HG02642 (cell line): ENCODE data around the gene TBCCD1.
"Not testable (repeated sequence)": the region's sequence is repeated elsewhere in the genome, so short reads cannot be mapped to it uniquely, and the experiment has no call there.

Experiments
- ATAC-seq: cut with Tn5 transposase; IDR thresholded peaks from one replicate; pipeline ENCODE4 v1.9.1; 2021; ENCODE audit warnings: mild to moderate bottlenecking; ENCODE audit not compliant: unreplicated experiment, poor library complexity

TBCCD1 gene

DNA sequence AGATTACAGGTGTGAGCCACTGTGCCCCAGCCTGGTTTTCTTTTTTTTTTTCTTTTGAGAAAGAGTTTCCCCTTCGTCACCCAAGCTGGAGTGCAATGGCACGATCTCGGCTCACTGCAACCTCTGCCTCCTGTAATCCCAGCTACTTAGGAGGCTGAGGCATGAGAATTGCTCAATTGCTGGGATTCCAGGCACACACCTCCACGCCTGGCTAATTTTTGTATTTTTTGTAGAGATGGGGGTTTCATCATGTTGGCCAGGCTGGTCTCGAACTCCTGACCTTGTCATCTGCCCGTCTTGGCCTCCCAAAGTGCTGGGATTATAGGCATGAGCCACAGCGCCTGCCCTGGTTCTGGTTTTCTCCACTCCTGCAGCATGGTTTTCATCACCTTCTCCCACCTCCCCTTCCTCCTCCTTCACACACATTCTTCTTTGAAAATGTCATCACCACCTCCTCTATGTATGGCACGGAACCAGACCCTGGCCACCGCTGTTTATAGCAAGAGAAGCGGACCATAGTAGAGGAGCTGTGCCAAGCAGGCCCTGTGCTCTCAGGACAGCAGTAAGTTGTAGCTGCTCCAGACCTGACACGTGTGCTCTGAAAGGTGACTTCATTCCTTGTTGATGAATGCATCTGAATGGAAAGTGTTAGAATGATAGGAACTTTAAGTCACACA lies 31.1 kb upstream of the TBCCD1 start:
- ATAC-seq, result no peak

DNA sequence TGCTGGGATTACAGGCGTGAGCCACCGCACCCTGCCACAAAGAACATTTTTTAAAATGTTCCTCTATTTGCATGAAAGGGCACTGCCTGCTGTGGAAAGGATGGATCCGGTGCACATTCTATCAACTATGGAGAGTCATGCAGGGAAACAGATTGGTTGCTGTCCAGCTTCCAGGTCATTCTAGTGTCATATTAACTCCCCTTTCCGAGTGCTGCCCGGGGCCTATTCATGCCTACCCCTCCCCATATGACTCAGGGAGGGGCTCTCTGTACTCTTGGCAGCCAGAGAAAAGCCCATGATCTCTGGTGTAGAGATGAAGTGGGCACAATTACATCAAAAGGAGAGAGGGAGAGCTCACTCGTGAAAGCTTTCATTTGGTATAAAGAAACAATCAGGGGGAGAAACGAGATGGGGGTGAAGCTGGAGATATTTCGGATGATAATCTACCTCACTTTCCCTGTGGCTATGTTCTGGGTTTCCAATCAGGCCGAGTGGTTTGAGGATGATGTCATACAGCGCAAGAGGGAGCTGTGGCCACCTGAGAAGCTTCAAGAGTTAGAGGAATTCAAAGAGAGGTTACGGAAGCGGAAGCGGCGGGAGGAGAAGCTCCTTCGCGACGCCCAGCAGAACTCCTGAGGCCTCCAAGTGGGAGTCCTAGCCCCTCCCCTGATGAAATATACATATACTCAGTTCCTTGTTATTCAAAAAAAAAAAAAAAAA lies 29.6 kb upstream of the TBCCD1 start:
- no peak for ATAC-seq

DNA sequence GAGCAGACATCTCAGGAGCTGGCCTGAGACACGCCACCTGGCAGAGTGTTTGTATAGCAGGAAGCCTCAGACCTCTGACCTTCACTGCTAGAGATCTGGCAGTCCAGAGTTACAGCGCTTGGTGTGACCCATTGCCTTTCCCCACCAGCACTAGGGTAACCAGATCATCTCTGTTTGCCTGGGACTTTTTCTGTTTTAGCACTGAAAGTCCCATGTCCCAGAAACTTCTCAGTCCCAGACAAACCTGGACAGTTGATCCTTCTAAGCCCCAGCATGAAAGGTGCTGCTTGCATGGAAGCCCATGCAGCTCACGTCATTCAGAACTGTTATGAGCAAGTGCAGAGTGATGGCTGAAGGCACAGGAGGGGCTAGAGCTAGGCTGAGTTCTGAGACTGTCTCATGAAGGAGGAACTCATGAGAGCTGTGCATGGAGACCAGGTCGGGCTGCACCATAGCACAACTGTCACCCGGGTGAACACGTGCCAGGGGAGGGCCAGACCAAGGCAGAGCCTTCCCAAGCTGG lies 27.5 kb upstream of the TBCCD1 start:
- no peak for ATAC-seq

DNA sequence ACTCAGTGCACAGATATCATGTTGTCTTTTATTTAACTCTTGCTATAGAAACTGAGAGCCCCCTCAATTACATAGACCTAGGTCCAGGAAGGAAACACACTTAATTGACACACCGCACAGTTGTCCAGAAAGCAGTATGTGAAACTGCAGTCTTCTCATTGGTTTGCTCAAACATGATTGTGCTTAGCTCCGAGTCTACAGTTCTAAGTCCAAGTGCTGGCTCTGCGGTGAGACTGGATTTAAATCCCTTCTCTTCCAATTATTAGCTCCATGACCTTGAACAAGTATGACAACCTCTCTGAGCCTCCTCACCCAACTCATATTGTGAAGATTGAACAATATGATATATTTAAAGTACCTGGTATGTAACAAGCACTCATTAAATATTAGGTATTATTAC lies 26.7 kb upstream of the TBCCD1 start:
- no peak for ATAC-seq

DNA sequence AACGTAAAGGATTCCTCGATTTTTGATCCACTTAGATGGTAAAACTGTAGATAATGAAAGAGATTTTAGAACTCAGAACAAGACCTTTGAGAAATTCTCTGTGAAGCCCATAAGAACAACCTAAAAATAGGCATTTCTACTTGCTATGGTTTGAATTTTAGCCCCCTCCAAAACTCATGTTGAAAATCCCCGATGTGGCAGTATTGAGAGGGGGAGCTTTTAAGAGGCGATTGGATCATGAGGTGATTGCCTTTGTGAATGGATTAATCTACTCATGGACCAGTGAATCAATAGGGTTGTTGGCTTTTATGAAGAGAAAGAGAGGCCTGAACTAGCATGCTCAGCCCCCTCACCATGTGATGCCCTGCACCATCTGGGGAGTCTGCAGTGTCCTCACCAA lies 25.5 kb upstream of the TBCCD1 start:
- no peak for ATAC-seq

DNA sequence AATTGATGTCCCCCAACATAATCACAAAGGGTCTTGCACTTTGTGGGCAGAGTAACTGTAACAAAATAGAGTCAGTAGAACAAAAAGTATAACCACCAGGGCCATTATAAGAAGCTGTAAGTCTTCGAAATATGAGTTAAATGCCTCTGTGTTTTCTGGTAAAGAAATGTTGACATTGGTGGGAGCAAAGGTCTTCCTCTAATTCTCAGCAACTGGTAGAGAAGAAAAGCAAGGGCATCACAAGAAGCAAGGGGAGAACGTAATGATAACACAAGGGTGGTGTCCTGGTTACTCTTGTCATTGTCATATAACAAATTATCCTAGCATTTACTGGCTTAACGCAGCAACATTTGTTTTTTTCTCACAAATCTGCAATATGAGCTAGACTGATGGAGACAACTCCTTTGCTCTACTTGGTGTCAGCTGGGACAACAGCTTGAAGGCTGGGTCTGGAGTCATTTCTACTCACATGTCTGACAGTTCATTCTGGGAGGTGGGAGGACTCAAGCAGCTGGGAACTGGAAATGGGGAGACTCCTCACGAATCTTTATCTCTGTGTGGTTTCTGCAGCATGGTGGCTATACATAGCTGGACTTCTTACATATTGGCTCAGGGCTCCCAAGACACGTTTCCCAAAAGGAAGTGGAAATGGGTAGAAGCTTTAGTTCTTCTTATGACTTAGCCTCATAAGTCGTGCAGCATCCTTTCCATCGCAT lies 23.6 kb upstream of the TBCCD1 start:
- no peak for ATAC-seq

DNA sequence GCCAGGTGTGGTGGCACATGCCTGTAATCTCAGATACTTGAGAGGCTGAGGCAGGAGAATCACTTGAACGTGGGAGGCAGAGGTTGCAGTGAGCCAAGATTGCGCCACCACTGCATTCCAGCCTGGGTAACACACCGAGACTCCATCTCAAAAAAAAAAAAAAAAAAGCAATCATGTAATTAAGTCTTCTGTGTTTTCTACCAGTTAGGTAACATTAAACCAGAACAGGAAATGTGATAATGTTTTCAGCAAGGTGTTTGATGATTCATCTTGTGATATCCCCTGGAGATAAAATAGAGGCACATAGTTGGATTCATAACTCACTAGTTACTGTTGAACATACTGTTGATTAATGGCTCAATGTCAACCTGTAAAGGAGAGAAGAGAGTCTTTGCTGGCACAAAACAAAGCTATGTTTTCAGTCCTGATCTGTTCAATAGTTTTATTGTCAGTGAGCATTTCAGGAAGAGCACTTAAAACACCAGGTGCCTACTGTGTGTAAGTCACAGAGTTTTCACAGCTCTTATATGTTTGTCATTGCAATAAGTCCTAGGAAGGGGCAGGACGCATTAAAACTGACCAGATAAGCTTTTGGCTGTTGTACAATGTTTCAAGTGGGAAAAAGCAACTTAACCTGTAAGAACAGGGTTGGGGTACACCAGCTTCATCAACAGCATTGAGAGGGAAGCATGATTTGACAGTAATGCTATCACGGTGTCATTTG lies 22.9 kb upstream of the TBCCD1 start:
- ATAC-seq, result no peak

DNA sequence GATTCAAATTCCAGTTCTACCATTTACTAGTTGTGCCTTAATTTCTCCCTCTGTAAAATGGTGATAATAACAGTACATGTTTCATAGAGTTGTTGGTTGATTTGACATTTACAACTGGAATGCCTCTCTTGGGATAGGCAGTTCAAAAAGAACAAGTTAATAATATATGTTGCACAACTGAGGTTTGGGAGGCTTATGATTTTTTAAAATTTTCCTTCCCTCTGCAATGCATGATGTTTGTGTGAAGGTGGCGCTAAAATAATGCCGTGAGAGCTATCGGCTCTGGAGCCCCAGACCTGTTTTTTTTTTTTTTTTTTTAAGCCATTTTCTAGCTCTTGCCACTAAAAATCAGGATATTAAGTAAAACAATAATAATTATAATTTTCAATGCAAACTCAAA lies 22.0 kb upstream of the TBCCD1 start:
- ATAC-seq, result no peak

GRCh38 chr3:186588632-186589031 lies 21.5 kb upstream of the TBCCD1 start:
- no peak for ATAC-seq

DNA sequence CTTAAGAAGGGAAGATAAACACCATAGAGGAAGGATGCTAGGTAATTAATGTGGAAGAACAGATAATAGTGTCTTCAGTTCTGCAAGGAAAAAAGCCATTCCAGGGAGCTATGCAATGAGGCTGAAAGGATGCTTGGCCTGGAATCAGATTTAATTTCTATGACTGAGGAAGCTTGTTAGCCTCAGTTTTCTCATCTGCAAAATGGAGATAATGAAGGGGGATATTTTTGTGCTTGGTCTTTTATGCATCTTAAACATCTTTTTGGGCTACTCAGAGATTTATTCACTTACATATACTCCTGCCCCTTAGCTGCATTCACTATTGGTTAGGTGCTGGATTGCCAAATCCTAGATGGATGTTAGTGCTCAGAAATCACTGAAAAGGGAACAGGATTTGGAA lies 20.0 kb upstream of the TBCCD1 start:
- ATAC-seq, result no peak

- not testable (repeated sequence) for ATAC-seq
Observed at GRCh38 chr3:186586245-186586644, 19.1 kb upstream of the TBCCD1 start.

DNA sequence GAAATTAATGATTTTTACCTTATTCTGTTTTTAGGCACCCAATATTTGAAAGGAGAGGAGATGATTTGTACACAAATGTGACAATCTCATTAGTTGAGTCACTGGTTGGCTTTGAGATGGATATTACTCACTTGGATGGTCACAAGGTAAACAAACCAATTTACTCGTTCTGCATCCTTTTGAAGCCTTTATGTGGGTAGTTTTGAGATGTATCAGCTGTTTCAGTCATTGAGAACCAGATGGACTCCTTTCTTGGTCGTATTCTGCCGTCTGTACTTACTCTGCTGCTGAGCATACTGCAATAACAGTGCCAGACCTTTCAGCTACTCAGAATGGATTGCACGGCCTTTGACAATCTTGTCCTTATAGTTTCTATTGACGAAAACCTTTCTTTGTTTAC lies 16.7 kb upstream of the TBCCD1 start:
- no peak for ATAC-seq

- no peak for ATAC-seq
Observed at GRCh38 chr3:186582541-186582940, 15.4 kb upstream of the TBCCD1 start.

DNA sequence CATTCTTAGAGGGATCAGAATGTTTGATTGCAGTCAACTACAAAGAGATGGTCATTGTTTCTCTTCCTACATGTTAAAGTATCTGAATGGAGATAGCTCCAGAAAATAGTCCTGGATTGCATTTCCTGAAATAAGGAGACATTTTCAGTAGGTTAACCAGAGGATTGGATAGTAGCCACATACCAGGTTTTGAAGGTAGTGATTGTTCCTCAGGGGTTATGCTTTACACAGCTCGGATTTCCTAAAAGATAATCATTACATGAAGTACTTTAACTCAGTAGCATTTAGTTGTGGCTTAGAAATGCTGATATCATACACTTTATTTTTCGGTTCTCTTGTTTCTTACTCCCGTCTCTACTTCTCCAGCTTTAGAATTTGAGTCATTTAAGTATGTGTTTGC lies 13.6 kb upstream of the TBCCD1 start:
- no peak for ATAC-seq

DNA sequence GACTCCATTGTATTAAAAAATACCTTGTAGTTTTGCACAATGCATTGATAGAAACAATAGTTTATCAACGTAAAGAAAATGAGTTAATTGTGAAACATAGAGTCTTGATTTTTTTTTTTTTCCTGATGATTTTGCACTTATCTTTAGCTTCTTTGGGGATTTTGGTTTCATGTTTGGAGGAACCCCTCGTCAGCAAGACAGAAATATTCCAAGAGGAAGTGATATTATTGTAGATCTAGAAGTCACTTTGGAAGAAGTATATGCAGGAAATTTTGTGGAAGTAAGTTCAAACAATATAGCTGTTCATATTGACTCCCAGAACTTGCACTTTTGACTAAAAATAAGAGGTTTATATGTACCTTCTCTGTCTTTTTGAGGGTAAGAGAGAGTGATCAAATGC lies 10.4 kb upstream of the TBCCD1 start:
- ATAC-seq, result no peak

GRCh38 chr3:186571644-186572013 lies 4.5 kb upstream of the TBCCD1 start:
- ATAC-seq, result no peak

- ATAC-seq, result no peak
Observed at GRCh38 chr3:186570941-186571643, 4.0 kb upstream of the TBCCD1 start.

DNA sequence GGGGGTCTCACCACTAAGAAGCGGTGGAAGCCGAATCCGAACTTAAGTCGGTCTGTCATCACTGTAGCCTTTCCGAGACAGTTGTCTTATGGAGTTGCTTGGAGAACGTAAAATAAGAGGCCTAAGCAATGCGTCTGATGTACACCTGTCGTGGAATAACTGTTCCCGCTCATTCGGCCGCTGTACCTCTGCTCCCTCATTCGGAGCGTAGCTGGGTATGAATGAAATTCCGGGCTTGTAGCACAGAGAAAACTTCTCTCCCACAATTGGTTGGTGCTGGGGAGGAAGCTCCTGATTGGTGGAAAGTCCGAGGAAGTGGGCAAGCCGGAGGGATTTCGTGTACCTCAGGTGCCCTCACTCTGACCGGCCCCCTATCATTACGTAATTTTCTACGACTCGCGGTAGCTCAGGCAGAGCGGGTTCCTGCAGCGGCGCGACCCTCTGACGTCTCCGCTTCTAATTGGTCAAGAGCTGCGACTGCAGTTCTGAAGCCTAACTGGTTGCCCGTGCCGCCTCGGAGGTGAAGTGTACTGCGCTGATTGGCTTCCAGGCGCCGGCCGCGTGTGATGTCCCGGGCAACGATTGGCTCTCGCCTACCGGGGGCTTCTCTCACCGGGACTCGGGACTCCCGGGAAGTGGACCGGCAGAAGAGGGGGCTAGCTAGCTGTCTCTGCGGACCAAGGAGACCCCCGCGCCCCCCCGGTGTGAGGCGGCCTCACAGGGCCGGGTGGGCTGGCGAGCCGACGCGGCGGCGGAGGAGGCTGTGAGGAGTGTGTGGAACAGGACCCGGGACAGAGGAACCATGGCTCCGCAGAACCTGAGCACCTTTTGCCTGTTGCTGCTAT lies 3.2 kb upstream of the TBCCD1 start, which contains the start of gene DNAJB11:
Gene DNAJB11, plus strand, starts transcription at position 625 of the 845 bp plus-strand sequence. Its CDS starts 178 bp downstream, at position 803.
- ATAC-seq, result peak; percentile 88

DNA sequence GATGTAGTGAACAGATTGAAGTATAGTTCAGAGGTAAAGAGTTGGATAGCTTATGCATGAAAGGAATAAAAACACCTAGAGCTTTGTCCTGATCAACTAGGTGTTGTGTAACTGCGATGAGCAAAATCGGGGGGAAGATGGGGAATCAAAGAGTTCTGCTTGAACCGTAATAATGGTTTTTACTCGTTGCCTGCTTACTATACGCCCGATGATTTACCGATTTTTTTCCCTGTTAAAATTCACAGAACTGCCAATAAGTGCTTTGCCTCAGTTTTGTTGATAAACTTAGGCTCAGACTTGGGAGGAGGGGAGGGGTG lies 2.6 kb upstream of the TBCCD1 start:
- no peak for ATAC-seq
